Measurements from ENCODE around the gene CIAO1.

GRCh38 chr2:96319396-96319795 lies 53.4 kb downstream of the CIAO1 start:
- TF ChIP-seq FOXK1 (CRISPR knock-in tag; IDR thresholded peaks at IDR 0.05) (no peak), GABPB1 (CRISPR knock-in tag; IDR thresholded peaks at IDR 0.05) (no peak), CTCF (IDR thresholded peaks at IDR 0.05) (no peak), E2F1 (CRISPR knock-in tag; IDR thresholded peaks at IDR 0.05) (no peak), MYBL2 (CRISPR knock-in tag; IDR thresholded peaks at IDR 0.05) (no peak), MXD4 (CRISPR knock-in tag; IDR thresholded peaks at IDR 0.05; ENCODE audit: borderline replicate concordance) (no peak), PRRX2 (CRISPR knock-in tag; IDR thresholded peaks at IDR 0.05) (no peak), MAX (CRISPR knock-in tag; IDR thresholded peaks at IDR 0.05) (no peak), FOXP4 (CRISPR knock-in tag; IDR thresholded peaks at IDR 0.05) (no peak), USF2 (CRISPR knock-in tag; IDR thresholded peaks at IDR 0.05) (no peak), FOXJ3 (CRISPR knock-in tag; IDR thresholded peaks at IDR 0.05; ENCODE audit: borderline replicate concordance) (no peak), USF1 (CRISPR knock-in tag; IDR thresholded peaks at IDR 0.05) (no peak), ARID4B (CRISPR knock-in tag; IDR thresholded peaks at IDR 0.05; ENCODE audit: borderline replicate concordance) (no peak), SMAD3 (CRISPR knock-in tag; IDR thresholded peaks at IDR 0.05; ENCODE audit: borderline replicate concordance) (no peak)

Measured in WTC11 (cell line).